Measurements from ENCODE around the gene HDGFL3. TPM values are rescaled to one million over a fixed set of nuclear protein-coding genes. Genes with fewer than 3 reads are reported as not detected.

HDGFL3 gene
- total RNA-seq = 10 to 100 TPM; 16.8 to 36.8 (median 22.8) TPM

GRCh38 chr15:83207660-83208366 is at the start of gene HDGFL3:
HDGFL3 (minus strand) TSS chr15:83207823; CDS start chr15:83207414, 409 bp downstream.
- DNase-seq (peak; percentile 32 to 91), ATAC-seq (ENCODE audit: low FRiP score in 2 of 2) (peak in 1 of 2 donors; percentile 67)
- 1% methylated on average over 52 to 63 of the region's 94 CpGs for WGBS, 2 donors
- Histone ChIP-seq H3K9me3 (no peaks in the 10 kb centered on the region), H3K36me3 (no peaks in the 10 kb centered on the region), H3K27me3 (no peaks in the 10 kb centered on the region), H3K4me3 (peak within 1 kb of the TSS; percentile 62 to 94 (median 76)), H3K27ac (peak within 1 kb of the TSS; percentile 84 to 95 (median 90)), H3K4me1 (peaks cover 8 to 19% (median 12%) of the 10 kb centered on the region in 4 donors)
- TF ChIP-seq EP300 (IDR thresholded peaks at IDR 0.05) (no peak), POLR2A (IDR thresholded peaks at IDR 0.05) (no peak), POLR2AphosphoS5 (IDR thresholded peaks at IDR 0.05) (peak in 1 of 2 donors; percentile 6), CTCF (IDR thresholded peaks at IDR 0.05) (no peak)

DNA sequence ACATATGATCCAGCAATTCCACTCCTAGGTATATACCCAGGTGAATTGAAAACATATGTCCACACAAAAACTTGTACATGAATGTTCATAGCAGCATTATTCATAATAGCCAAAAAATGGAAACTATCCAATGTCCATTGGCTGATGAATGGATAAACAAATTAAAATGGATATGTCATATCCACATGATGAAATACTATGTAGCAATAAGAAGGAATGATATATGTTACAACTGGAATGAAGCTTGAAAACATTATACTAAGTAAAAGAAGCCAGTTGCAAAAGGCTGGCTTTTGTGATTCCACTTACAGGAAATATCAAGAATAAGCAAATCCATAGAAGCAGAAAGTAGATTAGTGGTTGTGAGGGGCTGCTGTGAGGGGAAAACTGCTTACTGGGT is 43.2 kb upstream of the HDGFL3 start:
- Histone ChIP-seq H3K36me3 (no peaks in the 10 kb centered on the region), H3K9me3 (no peaks in the 10 kb centered on the region)
- ATAC-seq (ENCODE audit: low FRiP score in 2 of 2) = no peak

GRCh38 chr15:83249030-83249343 is 41.4 kb upstream of the HDGFL3 start:
- Histone ChIP-seq H3K27me3 (no peaks in the 10 kb centered on the region), H3K4me3 (no peak overlapping the region), H3K36me3 (no peaks in the 10 kb centered on the region), H3K27ac (no peak overlapping the region), H3K9me3 (no peaks in the 10 kb centered on the region), H3K4me1 (peaks cover 0 to 3% (median 0%) of the 10 kb centered on the region in 4 donors)
- no peak for DNase-seq
- WGBS, 2 donors = 31 to 35% methylated on average over 3 of the region's 3 CpGs
- TF ChIP-seq POLR2A (IDR thresholded peaks at IDR 0.05) = no peak
- no peak for TF ChIP-seq CTCF (IDR thresholded peaks at IDR 0.05)
- TF ChIP-seq EP300 (IDR thresholded peaks at IDR 0.05) = no peak
- no peak for TF ChIP-seq POLR2AphosphoS5 (IDR thresholded peaks at IDR 0.05)
- no peak for ATAC-seq (ENCODE audit: low FRiP score in 2 of 2)

More for the DNA sequence above, 43.2 kb upstream of the HDGFL3 start:
- DNase-seq = no peak
- Histone ChIP-seq H3K4me3 (no peak overlapping the region), H3K27me3 (no peaks in the 10 kb centered on the region), H3K4me1 (peaks cover 0 to 3% (median 0%) of the 10 kb centered on the region in 4 donors), H3K27ac (no peak overlapping the region)
- TF ChIP-seq POLR2AphosphoS5 (IDR thresholded peaks at IDR 0.05) (no peak), CTCF (IDR thresholded peaks at IDR 0.05) (no peak), EP300 (IDR thresholded peaks at IDR 0.05) (no peak), POLR2A (IDR thresholded peaks at IDR 0.05) (no peak)

DNA sequence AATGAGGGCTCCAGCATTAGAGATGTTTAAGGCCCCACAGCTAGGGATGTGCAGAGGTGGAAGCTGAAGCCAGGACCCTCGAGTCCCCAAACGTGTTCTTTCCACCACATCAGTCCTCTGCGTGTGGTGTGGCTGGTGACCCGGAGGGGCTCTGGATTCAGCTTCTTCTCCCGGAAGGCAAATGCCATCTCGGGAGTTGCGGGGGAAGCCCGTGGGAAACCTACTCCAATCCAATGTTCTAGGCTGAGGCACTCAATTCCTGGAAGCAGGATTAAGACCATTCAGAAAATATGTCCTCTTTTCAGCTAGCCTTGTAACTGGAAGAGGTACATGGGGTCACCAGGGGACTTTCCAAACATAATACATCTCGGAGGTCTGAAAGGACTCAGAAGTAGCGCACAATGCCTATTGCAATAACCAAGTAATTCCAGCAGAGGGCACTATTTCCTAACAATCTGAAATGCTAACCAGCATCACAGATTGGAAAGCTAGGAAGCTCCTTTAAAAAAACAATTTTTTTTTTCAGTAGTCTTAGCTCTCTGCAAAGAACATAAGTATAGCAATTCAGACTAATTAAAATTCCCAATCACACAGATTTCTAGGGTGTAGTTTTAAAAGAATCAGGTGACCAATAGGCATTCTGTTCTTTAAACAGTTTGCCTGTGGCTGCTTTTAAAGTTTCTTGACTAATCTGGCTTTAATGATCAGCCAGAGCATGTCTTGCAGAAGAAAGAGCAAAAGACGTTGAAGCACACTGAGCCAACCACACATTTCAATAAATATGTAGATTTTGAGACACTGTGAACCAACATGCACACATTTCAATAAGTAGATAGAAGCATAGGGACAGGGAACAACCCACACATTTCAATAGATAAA is 40.8 kb upstream of the HDGFL3 start:
- no peaks in the 10 kb centered on the region for H3K36me3 ChIP-seq
- H3K27ac ChIP-seq = no peak overlapping the region
- H3K9me3 ChIP-seq = no peaks in the 10 kb centered on the region
- WGBS, 2 donors = 35 to 47% methylated on average over 6 to 11 of the region's 11 CpGs
- TF ChIP-seq EP300 (IDR thresholded peaks at IDR 0.05) (no peak), POLR2A (IDR thresholded peaks at IDR 0.05) (no peak), POLR2AphosphoS5 (IDR thresholded peaks at IDR 0.05) (no peak), CTCF (IDR thresholded peaks at IDR 0.05) (peak; percentile 76 to 94 (median 89))
- H3K4me3 ChIP-seq = no peak overlapping the region
- peak in 1 of 2 donors; percentile 81 for ATAC-seq (ENCODE audit: low FRiP score in 2 of 2)
- no peaks in the 10 kb centered on the region for H3K27me3 ChIP-seq
- H3K4me1 ChIP-seq = peaks cover 0 to 3% (median 0%) of the 10 kb centered on the region in 4 donors
- no peak for DNase-seq
